ENCODE measurements around the gene ELL. TPM values are rescaled to one million over a fixed set of nuclear protein-coding genes. Genes with fewer than 3 reads are reported as not detected.

Gene ELL
- polyA plus RNA-seq, 1 experiment = 2.7 TPM

DNA sequence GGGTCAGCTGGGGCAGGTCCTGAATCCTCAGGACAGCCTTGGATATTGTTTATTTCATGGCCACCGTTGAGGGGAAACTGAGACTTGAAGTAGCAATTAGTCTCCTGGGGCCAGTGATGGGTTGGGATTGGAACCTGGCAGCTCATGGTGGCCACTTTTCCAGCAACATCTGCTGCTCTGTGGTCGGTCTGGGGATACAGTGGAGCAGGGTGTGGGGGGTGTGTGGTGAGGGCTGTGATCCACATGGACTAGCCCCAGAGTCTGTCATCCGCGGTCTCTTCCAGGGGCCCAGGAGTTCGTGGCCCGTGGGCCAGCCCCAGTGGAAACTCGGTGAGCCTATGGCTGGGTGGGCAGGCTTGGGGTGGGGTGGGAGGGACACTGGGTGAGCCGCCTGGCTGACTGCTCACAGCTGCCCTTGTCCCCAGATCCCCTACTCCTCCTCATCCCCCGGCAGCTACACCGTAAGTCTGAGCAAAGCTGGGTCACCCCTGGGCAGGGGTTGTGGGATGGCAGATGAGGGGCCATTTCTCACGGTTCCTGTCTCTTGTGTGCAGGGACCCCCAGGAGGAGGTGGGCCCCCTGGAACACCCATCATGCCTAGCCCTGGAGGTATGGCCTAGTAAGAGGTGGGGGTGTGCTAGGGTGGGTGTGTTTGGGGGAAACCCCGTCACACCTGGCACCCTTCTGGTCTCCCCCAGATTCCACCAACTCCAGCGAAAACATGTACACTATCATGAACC, 89.4 kb downstream of the ELL start:
- peaks cover 13% of the 10 kb centered on the region; the same call in 1 of the 2 replicates for H3K9me3 ChIP-seq (ENCODE audit: control insufficient read depth, insufficient read depth, low read length)
- H3K27ac ChIP-seq (ENCODE audit: low read depth, low read length) = no peak overlapping the region
- no peak for TF ChIP-seq CTCF (IDR thresholded peaks at IDR 0.05; ENCODE audit: low read depth, low read length)
- no peak for DNase-seq (ENCODE audit: low read depth, low spot score)
- no peaks in the 10 kb centered on the region for H3K27me3 ChIP-seq (ENCODE audit: control insufficient read depth, insufficient read depth, low read length)
- ChIA-PET POLR2A (no interaction called here), CTCF (no interaction called here)
- H3K4me3 ChIP-seq (ENCODE audit: low read depth, low read length) = no peak overlapping the region

GRCh38 chr19:18431351-18432197, 90.3 kb downstream of the ELL start:
- Histone ChIP-seq H3K27me3 (ENCODE audit: control insufficient read depth, insufficient read depth, low read length) (no peaks in the 10 kb centered on the region), H3K4me3 (ENCODE audit: low read depth, low read length) (no peak overlapping the region), H3K27ac (ENCODE audit: low read depth, low read length) (no peak overlapping the region), H3K9me3 (ENCODE audit: control insufficient read depth, insufficient read depth, low read length) (peaks cover 13% of the 10 kb centered on the region; the same call in 1 of the 2 replicates)
- ChIA-PET POLR2A (interaction anchor here (0.6 kb wide), 1 partner anchor 70 kb away, joined by 3 read pairs; no protein-coding TSS in a partner anchor), CTCF (no interaction called here)
- no peak for TF ChIP-seq CTCF (IDR thresholded peaks at IDR 0.05; ENCODE audit: low read depth, low read length)
- DNase-seq (ENCODE audit: low read depth, low spot score) = no peak

GRCh38 chr19:18430417-18431144, 91.3 kb downstream of the ELL start:
- Histone ChIP-seq H3K9me3 (ENCODE audit: control insufficient read depth, insufficient read depth, low read length) (peaks cover 7% of the 10 kb centered on the region; the same call in 1 of the 2 replicates), H3K27ac (ENCODE audit: low read depth, low read length) (no peak overlapping the region), H3K27me3 (ENCODE audit: control insufficient read depth, insufficient read depth, low read length) (no peaks in the 10 kb centered on the region), H3K4me3 (ENCODE audit: low read depth, low read length) (no peak overlapping the region)
- CTCF ChIA-PET = interaction anchor here (0.6 kb wide), 1 partner anchor 21 kb away, joined by 4 read pairs; no protein-coding TSS in a partner anchor
- POLR2A ChIA-PET = no interaction called here
- no peak for DNase-seq (ENCODE audit: low read depth, low spot score)
- no peak for TF ChIP-seq CTCF (IDR thresholded peaks at IDR 0.05; ENCODE audit: low read depth, low read length)

DNA sequence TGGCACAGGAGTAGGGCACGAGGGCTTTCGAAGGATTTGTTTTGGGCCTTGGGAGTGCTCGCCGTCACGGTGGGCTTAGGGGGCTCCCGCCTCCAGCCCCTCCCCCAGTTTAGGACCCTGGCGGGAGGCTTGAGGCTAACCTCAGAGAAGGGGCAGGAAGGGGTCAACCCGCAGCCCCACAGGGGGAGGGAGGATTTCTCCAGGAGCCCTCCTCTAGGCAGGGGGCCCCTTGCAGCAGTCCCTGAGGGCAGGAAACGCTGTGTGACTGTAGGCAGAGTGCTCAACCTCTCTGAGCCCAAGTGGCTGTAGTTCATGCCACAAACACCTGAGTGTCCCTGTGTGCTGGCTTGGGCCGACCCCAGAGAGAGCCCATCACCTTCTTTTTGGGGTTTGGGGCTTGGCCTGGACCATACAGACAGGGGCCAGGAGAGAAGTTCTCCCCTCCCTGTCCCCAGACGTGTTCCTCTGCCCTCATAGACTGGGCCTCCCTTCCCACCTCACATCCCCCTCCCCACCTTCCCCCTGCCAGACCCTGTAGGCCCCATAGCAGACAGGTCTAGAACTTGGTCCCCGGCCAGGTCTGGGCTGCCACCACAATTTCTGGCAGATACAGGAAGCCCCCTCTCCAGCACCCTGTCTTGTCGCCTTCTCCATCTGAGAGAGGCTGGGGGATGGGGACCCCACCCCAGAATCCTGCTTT, 92.0 kb downstream of the ELL start:
- POLR2A ChIA-PET = no interaction called here
- no peak for TF ChIP-seq CTCF (IDR thresholded peaks at IDR 0.05; ENCODE audit: low read depth, low read length)
- DNase-seq (ENCODE audit: low read depth, low spot score) = no peak
- no peak overlapping the region for H3K27ac ChIP-seq (ENCODE audit: low read depth, low read length)
- no peak overlapping the region for H3K4me3 ChIP-seq (ENCODE audit: low read depth, low read length)
- CTCF ChIA-PET = interaction anchor here (0.6 kb wide), 1 partner anchor 21 kb away, joined by 4 read pairs; no protein-coding TSS in a partner anchor
- H3K27me3 ChIP-seq (ENCODE audit: control insufficient read depth, insufficient read depth, low read length) = no peaks in the 10 kb centered on the region
- H3K9me3 ChIP-seq (ENCODE audit: control insufficient read depth, insufficient read depth, low read length) = peaks cover 1% of the 10 kb centered on the region; the same call in 1 of the 2 replicates
